ENCODE data around the gene POC1A. TPM values are rescaled to one million over a fixed set of nuclear protein-coding genes. Genes with fewer than 3 reads are reported as not detected.
"Not testable (repeated sequence)": the region's sequence is repeated elsewhere in the genome, so short reads cannot be mapped to it uniquely, and the experiment has no call there.

The POC1A gene
- total RNA-seq, 4 donors from 2014 or later: 1.1 to 4.8 (median 4.7) TPM; not detected in 1

DNA sequence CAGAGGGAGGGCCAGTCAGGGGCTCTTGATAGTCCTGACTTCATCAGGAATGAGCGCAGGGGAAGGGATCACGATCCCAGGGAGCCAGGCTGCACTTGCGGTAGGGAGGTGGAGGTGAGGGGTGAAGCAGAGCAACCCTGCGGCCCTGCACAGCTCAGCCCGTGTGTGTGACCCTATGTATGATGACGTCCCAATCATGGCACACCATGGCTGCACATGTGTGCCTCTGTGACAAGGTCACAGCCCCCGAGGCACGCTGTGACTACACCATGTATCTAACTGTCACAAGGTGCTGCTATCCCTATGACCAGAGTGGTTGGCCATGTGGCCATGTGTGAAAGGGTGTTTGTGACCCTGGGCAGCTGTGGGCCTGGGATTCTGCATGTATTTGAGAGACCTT is 30.5 kb upstream of the POC1A start:
- Histone ChIP-seq H3K9me3 (no peaks in the 10 kb centered on the region), H3K36me3 (no peaks in the 10 kb centered on the region), H3K4me1 (no peaks in the 10 kb centered on the region), H3K27me3 (no peaks in the 10 kb centered on the region), H3K27ac (no peak overlapping the region), H3K4me3 (no peak overlapping the region)
- intact Hi-C loops (cut with DNase I; ENCODE audit: low total_unique reads): no loop called here
- no peak for DNase-seq
- no peak for TF ChIP-seq POLR2A (IDR thresholded peaks at IDR 0.05)
- TF ChIP-seq CTCF (IDR thresholded peaks at IDR 0.05): no peak

DNA sequence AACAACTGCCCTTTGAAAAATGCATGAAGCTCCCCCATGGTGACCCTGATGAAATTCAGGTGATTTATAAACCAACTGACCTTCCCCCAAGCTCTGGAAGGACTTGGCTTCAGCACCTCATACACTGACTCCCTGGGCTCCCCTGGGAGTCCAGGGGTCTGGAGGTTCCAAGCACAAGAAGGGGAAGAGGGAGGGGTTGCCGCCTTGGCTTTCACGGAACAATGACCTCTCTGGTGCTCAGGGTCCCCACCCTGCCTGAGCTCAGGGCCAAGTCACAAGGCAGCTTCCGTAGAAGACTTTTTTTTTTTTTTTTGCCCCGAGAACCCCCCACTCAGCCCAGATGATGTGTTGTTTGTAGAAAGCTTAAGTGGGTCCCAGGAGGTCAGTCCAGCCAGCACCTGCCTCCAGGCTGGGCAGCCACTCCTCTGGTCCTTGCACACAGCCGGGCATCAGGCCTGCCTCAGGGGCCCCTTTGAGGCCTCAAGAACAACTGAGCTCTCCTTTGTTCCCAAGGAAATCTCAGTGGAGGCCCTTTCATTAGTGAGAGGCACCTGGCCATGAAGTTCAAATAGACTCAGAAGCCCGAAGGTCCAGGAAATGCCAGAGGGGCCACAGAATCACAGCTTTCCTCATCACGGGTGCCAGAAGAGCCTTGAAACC is 29.7 kb upstream of the POC1A start:
- H3K4me1 ChIP-seq: no peaks in the 10 kb centered on the region
- H3K36me3 ChIP-seq: no peaks in the 10 kb centered on the region
- DNase-seq: no peak
- no peak overlapping the region for H3K27ac ChIP-seq
- TF ChIP-seq CTCF (IDR thresholded peaks at IDR 0.05) (no peak), POLR2A (IDR thresholded peaks at IDR 0.05) (no peak)
- no peaks in the 10 kb centered on the region for H3K27me3 ChIP-seq
- H3K9me3 ChIP-seq: no peaks in the 10 kb centered on the region
- intact Hi-C loops (cut with DNase I; ENCODE audit: low total_unique reads): no loop called here
- no peak overlapping the region for H3K4me3 ChIP-seq

DNA sequence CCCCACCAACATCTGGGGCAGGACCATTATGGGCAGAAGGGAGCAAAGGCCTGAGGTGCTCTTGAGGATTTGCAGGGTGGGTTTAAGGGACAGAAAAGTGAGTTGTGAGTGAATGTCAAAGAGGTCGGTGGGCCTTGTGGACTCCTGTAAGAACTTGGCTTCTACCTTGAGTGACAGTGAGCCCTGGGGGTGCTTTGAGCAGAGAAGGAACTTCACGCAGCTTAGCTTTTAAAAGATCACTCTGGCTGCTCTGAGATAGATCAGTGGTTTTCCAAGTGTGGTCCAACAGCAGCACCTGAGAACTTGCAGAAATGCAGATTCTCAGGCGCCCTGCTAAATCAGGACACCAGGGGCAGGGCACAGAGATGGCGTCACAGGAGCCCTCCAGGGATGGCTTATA is 28.5 kb upstream of the POC1A start:
- H3K27me3 ChIP-seq: no peaks in the 10 kb centered on the region
- no peaks in the 10 kb centered on the region for H3K36me3 ChIP-seq
- TF ChIP-seq POLR2A (IDR thresholded peaks at IDR 0.05): no peak
- no peak for TF ChIP-seq CTCF (IDR thresholded peaks at IDR 0.05)
- DNase-seq: no peak
- intact Hi-C loops (cut with DNase I; ENCODE audit: low total_unique reads): no loop called here
- no peaks in the 10 kb centered on the region for H3K9me3 ChIP-seq
- H3K4me3 ChIP-seq: no peak overlapping the region
- no peak overlapping the region for H3K27ac ChIP-seq
- H3K4me1 ChIP-seq: no peaks in the 10 kb centered on the region

DNA sequence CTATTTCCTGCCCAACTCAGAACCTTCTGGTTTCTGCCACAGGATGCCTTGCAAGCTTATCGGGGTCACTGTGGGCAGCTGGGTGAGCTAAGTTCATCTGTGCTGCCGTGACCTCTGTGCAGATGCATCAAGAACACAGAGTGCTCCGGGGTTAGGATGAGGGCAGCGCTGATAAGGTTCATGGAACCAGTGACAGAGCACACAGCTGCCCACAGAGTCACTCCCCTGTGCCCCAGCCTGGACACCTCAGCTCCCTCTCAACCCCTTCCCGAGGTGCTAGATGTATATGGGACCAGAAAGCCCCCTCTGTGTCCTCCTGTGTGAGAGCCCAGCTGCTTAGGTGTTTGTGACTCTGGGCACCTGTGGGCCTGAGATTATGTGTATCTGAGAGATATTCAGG is 28.0 kb upstream of the POC1A start:
- H3K36me3 ChIP-seq: no peaks in the 10 kb centered on the region
- TF ChIP-seq POLR2A (IDR thresholded peaks at IDR 0.05): no peak
- H3K27ac ChIP-seq: no peak overlapping the region
- H3K9me3 ChIP-seq: no peaks in the 10 kb centered on the region
- no peaks in the 10 kb centered on the region for H3K4me1 ChIP-seq
- intact Hi-C loops (cut with DNase I; ENCODE audit: low total_unique reads): no loop called here
- DNase-seq: no peak
- H3K27me3 ChIP-seq: no peaks in the 10 kb centered on the region
- H3K4me3 ChIP-seq: no peak overlapping the region

GRCh38 chr3:52181543-52181942 is 27.3 kb upstream of the POC1A start:
- no peaks in the 10 kb centered on the region for H3K4me1 ChIP-seq
- no peaks in the 10 kb centered on the region for H3K36me3 ChIP-seq
- no peak overlapping the region for H3K4me3 ChIP-seq
- H3K9me3 ChIP-seq: no peaks in the 10 kb centered on the region
- intact Hi-C loops (cut with DNase I; ENCODE audit: low total_unique reads): no loop called here
- no peaks in the 10 kb centered on the region for H3K27me3 ChIP-seq
- no peak overlapping the region for H3K27ac ChIP-seq
- no peak for DNase-seq
- no peak for TF ChIP-seq POLR2A (IDR thresholded peaks at IDR 0.05)
- TF ChIP-seq CTCF (IDR thresholded peaks at IDR 0.05): no peak

DNA sequence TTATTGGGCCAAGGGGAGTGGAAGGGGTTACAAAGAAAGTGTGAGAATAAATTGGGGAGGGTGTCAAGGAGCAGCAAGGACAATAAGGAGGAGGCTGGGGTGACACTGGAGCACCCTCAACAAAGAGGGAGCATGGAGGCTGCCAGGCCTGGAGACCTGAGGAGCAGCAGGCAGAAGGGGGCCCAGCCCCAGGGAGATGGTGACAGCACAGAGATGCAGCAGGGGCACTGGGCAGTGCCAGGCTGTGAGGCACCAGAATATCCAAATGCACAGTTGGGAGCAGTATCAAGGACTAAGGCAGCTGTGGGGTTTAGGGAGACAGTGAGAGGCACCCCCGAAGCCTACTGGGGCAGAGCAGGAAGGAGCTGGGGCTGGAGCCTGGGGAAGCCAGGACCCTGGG is 24.3 kb upstream of the POC1A start:
- Histone ChIP-seq H3K36me3 (no peaks in the 10 kb centered on the region), H3K27me3 (no peaks in the 10 kb centered on the region), H3K27ac (no peak overlapping the region), H3K9me3 (no peaks in the 10 kb centered on the region), H3K4me1 (no peaks in the 10 kb centered on the region), H3K4me3 (no peak overlapping the region)
- intact Hi-C loops (cut with DNase I; ENCODE audit: low total_unique reads): no loop called here
- no peak for TF ChIP-seq CTCF (IDR thresholded peaks at IDR 0.05)
- no peak for TF ChIP-seq POLR2A (IDR thresholded peaks at IDR 0.05)
- no peak for DNase-seq

GRCh38 chr3:52178126-52178525 is 23.9 kb upstream of the POC1A start:
- H3K36me3 ChIP-seq; H3K27ac ChIP-seq; H3K4me3 ChIP-seq; DNase-seq; intact Hi-C loops (cut with DNase I; ENCODE audit: low total_unique reads); H3K4me1 ChIP-seq; H3K9me3 ChIP-seq; H3K27me3 ChIP-seq: not testable (repeated sequence)

All from uterus (tissue), 4 donors.